GM12801 (cell line): ENCODE data around the gene FGD4.

Experiments used
- TF ChIP-seq, protein P1 (sequence below): IDR thresholded peaks from one replicate; pipeline ENCODE4 v1.5.1; 2011; ENCODE audit warnings: control low read depth; ENCODE audit not compliant: insufficient read length; ENCODE audit errors: extremely low read depth

FGD4 gene

DNA sequence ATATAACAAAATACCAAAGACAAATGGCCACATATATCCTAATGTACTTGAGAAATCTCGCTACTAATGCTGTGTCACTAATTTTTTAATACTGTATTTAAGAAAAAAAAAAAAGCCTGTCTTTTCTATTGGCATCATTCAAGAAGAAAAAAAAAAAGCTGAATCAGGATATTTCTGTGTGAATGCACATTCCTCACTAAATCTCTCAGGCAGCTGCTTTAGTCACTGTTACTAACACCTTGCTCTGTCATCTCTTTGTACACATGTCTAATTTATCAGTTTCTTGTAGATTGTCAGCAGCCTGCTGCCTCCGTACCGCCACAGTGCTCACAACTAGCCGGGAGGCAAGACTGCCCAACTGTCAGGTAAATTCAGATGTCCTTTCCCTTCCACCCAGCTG lies 32.0 kb upstream of the FGD4 start:
- TF ChIP-seq, protein P1, sequence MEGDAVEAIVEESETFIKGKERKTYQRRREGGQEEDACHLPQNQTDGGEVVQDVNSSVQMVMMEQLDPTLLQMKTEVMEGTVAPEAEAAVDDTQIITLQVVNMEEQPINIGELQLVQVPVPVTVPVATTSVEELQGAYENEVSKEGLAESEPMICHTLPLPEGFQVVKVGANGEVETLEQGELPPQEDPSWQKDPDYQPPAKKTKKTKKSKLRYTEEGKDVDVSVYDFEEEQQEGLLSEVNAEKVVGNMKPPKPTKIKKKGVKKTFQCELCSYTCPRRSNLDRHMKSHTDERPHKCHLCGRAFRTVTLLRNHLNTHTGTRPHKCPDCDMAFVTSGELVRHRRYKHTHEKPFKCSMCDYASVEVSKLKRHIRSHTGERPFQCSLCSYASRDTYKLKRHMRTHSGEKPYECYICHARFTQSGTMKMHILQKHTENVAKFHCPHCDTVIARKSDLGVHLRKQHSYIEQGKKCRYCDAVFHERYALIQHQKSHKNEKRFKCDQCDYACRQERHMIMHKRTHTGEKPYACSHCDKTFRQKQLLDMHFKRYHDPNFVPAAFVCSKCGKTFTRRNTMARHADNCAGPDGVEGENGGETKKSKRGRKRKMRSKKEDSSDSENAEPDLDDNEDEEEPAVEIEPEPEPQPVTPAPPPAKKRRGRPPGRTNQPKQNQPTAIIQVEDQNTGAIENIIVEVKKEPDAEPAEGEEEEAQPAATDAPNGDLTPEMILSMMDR, result no peak

DNA sequence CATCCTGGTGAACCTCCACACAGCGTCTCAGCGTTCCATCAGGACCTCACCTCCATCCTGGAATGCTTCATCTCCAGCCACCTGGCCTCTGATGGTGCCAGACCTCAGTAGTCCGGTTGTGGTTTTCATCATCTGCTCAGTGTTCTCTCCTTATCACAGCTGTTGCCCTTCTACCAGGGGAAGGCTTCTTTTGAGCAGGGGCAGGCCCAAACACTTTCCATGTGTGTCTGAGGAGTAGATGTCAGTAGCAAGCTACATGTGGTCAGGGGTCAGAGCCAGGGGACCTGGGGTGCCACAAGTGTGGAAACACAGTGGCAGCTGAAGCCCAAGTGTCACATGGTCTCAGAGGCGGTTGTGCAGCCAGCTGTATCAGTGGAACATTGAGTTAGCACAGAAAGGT lies 30.2 kb upstream of the FGD4 start:
- TF ChIP-seq, protein P1, result no peak

DNA sequence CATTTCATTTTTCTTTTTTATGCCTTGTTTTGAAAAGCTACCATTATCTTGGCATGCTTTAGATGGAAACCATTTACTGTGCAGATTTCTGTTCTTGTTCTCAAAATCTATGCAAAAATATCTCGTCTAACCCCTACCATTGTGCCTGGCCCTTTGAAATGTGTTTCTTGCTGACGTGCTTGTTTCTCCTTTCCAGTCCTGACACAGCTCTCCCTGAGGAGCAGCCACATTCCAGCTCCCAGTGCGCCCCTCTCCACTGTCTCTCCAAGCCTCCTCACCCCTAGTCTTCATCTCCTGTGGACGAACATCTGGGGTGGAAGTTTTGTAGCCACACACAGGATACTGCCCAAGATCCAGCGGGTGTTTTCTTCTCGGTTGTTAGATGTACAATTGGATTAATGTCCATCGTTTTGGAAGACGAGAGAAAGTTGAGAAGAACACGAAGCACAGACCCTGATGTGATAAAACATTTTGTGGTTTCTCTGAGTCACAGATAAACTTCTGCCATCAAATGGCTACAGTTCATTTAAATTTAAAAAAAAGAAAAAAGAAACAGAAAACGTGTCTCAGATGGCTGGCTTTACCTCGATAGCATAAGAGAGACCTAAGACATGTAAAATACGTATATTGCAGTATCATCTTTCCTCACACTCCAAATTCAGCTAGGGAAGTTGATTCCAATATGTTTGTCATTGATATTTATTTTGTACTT lies 21.9 kb upstream of the FGD4 start:
- TF ChIP-seq, protein P1, result no peak

DNA sequence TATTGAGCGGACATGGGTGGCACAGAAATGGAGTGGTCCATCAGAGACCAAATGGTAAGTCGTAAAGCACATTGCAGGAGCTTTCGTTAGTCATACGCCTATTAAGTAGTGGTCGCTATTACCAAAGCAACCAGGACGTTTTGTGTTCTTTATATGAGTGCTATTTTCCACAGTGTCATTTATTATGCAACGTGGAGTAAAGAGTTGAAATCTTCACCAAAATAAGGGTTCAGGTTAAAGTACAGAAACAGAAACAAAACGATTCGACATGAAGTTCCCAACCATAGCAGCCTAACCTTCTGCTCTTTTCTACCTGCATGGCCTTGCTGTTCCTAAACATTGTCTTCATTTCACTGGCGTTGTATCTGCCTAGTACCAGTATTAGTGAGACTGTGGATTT lies 20.1 kb upstream of the FGD4 start:
- TF ChIP-seq, protein P1, result no peak

DNA sequence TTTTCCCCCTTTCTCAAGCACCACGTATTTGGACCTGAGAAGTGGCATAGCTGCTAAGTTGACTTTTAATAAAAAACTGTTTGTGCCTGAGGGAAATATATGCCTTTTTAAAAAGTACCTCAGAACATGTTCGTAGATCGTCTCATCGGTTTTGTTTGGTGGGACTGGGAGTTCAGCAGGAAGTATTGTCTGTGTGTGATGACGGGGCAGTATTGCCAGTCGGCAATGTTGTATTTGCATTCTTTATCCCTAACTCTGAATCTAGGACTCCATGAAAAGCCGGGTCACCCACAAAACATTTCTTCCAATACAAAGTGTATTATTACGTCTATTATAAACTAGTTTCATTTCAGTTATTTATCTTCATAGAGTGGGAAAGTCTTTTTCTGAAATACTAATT lies 19.7 kb upstream of the FGD4 start:
- TF ChIP-seq, protein P1, result no peak

DNA sequence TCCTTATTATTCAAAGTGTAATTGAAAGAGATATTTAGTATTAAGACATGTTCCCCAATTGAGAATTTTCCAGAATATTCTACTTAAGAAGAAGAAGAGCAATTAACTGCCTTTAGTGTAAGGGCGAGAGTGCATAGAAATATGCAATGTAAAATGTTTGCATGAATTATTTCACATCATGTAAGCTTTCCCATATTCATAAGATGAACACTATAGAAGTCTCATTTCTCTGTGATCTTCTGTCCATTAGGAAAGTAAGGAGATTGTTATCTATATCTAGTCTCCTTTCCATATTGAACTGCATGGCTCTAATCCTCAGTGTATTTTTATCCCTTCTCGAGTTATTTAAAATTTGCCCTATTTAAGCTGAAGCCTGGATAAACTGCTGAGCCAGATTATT lies 17.1 kb upstream of the FGD4 start:
- TF ChIP-seq, protein P1, result no peak

DNA sequence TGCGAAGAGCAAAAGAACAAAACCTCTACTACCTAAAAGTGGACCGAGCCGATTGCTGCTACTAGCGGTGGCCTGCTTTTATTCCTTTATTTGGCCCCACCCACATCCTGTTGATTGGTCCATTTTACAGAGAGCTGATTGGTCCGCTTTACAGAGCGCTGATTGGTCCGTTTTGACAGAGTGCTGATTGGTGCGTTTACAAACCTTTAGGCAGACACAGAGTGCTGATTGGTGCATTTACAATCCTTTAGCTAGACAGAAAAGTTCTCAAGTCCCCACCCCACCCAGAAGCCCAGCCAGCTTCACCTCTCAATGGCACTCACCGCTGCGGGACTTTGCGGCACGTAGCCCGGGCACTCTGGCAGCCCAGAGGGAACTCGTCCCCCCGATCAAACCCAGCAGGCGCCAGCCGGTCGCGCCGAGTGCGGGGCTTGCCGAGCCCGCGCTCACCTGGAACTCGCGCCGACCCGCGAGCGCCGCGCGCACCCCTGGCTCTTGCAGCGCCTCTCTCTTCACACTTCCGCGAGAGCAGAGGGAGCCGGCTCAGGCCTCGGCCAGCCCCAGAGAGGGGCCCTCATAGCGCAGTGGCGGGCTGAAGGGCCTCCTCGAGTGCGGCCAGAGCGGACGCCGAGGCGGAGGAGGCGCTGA lies 8.7 kb upstream of the FGD4 start:
- TF ChIP-seq, protein P1, result no peak
